Activated T-helper 2 cell treated with anti-CD3 and anti-CD28 coated beads, Interferon-gamma antibody, Interleukin-2, Interleukin-4, amounts not matched to agents 10 μg/mL and 5 μg/mL and 100 μg/mL, durations not matched to agents 14 hours and 24 hours and 36 hours (primary cell): ENCODE data around the gene RIOK3. TPM values are rescaled to one million over a fixed set of nuclear protein-coding genes. Genes with fewer than 3 reads are reported as not detected.

Experiments used
- DNase-seq: peaks from one replicate; pipeline ENCODE4 v3.0.0; 2021; ENCODE audit warnings: low spot score
- H3K27ac Mint-ChIP-seq: one replicate; pipeline ENCODE4 v1.8.0; 2021; ENCODE audit warnings: mixed read lengths
- H3K27me3 Mint-ChIP-seq: one replicate; pipeline ENCODE4 v1.8.0; 2021; ENCODE audit warnings: low read depth, mixed read lengths
- H3K36me3 Mint-ChIP-seq: one replicate; pipeline ENCODE4 v1.8.0; 2021; ENCODE audit warnings: low read depth, mixed read lengths
- H3K4me1 Mint-ChIP-seq: one replicate; pipeline ENCODE4 v1.8.0; 2021; ENCODE audit warnings: low read depth, mixed read lengths
- H3K4me3 Mint-ChIP-seq: one replicate; pipeline ENCODE4 v1.8.0; 2021; ENCODE audit warnings: low read depth, mild to moderate bottlenecking, moderate library complexity, mixed read lengths
- H3K9me3 Mint-ChIP-seq: one replicate; pipeline ENCODE4 v1.8.0; 2021; ENCODE audit warnings: mixed read lengths
- intact Hi-C: fragments of 100-400 bp; cut with micrococcal nuclease; formaldehyde crosslinking; loops from one replicate; pipeline ENCODE4 v1.15.1; 2023
- total RNA-seq: library from RNA; stranded (reverse); gene quantifications from 2 replicates; pipeline ENCODE4 v1.2.3, GENCODE V29; 2022

Gene RIOK3
- total RNA-seq, 1 donor from 2014 or later: 53.4 TPM

DNA sequence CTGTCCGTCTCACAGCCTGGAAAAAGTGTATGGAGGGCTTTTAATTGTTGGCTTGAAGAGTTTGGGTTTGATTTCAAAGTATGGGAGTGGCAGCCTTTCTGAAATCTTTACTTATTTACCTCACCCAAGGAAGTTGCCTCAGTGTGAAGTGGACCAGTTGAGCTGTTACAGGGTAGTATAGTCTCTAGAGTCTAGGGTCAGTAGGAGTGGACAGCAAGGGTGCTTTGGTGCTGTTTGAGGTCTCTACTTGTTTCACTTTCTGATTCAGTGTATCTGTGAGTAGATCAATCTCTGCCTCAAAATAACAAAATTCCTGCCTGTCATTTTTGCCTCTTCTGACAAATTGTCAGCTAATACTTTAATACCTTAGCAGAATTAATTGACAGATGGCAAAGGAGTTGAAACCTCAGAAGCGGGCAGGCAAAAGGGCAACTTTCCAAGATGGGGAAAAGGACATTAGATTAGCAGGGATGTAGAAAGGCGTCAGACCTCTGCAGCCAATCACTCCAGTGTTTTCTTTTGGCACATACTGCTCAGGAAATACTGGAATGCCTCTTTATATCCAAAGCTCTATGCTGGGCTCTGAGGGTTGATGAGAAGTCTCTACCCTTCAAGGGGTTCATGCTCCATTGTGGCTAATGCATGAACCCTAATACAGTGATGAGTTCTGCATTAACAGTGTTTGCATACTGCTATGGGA, 5.9 kb downstream of the RIOK3 start:
- intact Hi-C loops: loop anchor here (10.0 kb wide), 1 partner anchor 524 kb away; the partner anchor contains the start of gene RBBP8
- Mint-ChIP-seq H3K27me3 (no peaks in the 10 kb centered on the region), H3K9me3 (no peaks in the 10 kb centered on the region), H3K36me3 (peaks cover 57% of the 10 kb centered on the region), H3K4me1 (peaks cover 51% of the 10 kb centered on the region), H3K4me3 (no peak overlapping the region), H3K27ac (no peak overlapping the region)
- no peak for DNase-seq

DNA sequence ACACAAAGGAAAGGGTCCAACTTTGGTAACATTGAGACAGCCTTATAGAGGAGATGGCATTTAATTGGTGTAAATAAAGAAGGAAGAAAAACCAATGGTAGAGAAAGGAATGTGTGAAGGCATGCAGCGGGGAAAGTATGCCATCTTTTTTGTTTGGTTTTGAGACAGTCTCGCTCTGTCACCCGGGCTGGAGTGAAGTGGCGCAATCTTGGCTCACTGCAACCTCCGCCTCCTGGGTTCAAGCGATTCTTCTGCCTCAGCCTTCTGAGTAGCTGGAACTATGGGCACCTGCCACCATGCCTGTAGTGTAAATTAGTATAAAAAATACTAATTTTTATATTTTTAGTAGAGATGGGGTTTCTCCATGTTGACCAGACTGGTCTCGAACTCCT, 6.4 kb downstream of the RIOK3 start:
- DNase-seq: no peak
- intact Hi-C loops: loop anchor here (10.0 kb wide), 1 partner anchor 525 kb away; the partner anchor contains the start of gene RBBP8
- Mint-ChIP-seq H3K27me3 (no peaks in the 10 kb centered on the region), H3K9me3 (no peaks in the 10 kb centered on the region), H3K27ac (no peak overlapping the region), H3K4me1 (peaks cover 46% of the 10 kb centered on the region), H3K36me3 (peaks cover 57% of the 10 kb centered on the region), H3K4me3 (no peak overlapping the region)

DNA sequence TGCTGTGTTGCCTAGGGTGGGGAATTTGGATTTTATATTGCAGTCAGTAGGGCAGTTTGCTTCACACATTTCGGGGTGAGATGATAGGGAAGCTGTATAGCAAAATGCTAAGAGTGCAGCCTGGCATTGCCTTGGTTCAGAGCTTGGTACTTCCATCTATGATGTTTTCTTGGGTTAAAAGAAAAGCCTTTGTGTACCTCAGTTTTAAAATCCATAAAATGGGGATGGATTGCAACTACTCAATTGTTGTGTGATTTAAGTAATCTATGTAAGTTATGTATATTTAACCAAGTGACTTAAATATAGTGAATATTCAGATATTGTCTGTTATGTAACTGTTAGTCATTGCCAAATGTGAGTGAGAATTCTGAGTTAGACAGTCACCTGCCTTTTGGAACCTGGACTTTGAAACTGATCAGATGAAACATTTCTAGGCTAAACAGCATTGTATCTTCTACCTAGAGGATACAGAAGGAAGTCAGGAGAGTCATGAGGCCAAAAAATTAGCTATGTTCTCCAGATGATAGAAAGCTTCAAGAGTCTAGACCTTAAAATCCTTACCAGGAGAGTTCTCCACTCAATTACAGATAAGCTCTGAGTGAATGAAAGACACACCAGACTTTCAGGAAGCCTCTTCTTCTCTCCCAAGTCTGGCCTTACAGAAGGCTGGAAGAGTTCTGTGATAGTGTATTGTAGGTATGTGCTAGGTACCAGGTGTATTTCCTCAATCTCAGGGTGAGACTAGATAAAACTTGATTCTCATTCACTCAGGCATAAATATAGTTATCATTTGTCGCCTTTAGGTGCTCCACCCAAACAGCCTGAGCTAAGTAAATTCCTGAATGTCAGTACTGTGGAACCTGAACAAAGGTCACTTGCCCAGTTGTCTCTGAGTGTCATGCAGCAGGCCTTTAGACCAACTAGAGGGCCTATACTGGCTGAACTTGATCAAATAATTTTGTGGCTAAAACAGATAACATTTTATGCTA, 7.5 kb downstream of the RIOK3 start:
- Mint-ChIP-seq H3K27me3 (no peaks in the 10 kb centered on the region), H3K9me3 (no peaks in the 10 kb centered on the region), H3K4me1 (peaks cover 40% of the 10 kb centered on the region), H3K27ac (no peak overlapping the region), H3K4me3 (no peak overlapping the region), H3K36me3 (peaks cover 55% of the 10 kb centered on the region)
- intact Hi-C loops: no loop called here
- DNase-seq: no peak

DNA sequence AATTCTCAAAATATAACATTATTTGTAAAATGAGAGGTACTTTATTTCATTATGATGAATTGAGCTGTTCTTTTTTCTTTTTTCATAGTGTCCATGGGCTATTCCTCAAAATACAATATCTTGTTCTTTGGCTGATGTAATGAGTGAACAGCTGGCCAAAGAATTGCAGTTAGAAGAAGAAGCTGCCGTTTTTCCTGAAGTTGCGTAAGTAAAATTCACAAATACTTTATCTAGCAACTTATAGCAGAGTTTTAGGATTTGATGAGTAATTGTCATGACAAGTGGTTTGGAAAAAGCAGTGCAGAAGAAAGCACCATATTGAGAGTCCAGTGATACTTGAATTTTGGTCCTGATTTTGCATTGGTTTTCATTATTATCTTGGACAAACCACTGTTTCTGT, 9.8 kb downstream of the RIOK3 start:
- DNase-seq: no peak
- Mint-ChIP-seq H3K4me3 (no peak overlapping the region), H3K27ac (no peak overlapping the region), H3K36me3 (peaks cover 62% of the 10 kb centered on the region), H3K27me3 (no peaks in the 10 kb centered on the region), H3K9me3 (no peaks in the 10 kb centered on the region), H3K4me1 (peaks cover 30% of the 10 kb centered on the region)
- intact Hi-C loops: no loop called here

DNA sequence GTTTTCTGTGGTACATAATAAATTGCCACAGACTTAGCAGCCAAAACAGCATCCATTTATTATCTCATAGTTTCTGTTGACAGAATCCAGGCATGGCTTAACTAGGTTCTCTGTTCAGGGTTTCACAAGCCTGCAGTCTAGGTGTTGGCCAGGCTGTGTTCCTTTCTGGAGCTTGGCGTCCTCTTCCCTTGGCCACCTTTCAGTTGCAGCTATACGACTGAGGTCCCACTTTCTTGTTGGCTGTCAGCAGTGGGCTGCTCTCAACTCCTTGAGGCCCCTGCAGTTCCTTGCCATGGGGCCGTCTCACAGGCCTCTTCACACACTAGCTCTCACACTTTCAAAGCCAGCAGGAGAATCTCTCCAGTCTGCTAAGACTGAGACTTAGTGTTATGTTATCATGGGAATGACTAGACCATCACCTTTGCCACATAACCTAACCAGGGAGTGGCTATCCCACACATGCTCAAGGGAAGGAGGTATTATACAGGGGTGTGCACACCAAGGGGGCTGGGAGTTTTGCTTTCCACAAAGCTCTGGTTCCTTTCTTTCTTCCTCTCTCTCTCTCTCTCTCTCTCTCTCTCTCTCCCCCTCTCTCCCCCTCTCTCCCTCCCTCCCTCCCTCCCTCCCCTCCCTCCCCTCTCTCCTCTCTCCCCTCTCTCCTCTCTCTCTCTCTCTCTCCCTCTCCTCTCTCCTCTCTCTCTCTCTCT, 15.8 kb downstream of the RIOK3 start:
- intact Hi-C loops: no loop called here

DNA sequence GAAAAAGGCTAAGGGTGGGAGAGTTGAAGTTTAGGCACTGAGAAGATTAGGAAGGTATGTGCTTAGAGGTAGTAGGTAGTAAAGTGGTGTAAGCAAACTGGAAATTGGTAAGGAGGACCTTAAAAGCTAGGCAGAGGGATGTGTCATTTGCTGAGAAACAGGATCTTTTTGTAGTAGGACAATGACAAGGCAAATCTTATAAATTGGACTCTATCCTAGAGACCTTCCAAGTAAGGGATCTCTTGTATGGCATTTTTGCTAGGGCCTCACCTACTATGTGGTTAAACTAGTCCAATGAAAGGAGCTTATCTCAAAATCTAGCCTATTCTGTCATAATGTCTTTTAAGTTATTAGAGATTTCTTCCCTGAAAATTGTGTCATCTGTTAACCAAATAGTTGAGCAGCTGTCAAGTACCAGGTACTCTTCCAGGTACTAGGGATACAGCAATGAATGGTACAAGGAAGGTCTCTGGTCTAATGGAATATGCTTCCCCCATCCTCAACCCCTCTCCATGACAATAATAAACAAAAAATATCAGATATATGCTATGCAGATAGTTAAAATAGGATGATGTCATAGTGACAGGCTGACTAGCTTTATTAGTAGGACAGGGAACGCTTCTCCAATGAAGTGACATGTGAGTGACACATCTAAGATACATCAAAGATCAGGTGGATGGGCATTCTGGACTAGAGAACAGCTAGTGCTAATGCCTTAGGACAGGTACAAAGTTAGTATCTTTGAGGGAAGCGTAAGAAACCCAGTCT, 17.7 kb downstream of the RIOK3 start:
- Mint-ChIP-seq H3K27ac (no peak overlapping the region), H3K4me1 (no peaks in the 10 kb centered on the region), H3K9me3 (no peaks in the 10 kb centered on the region), H3K4me3 (no peak overlapping the region), H3K27me3 (no peaks in the 10 kb centered on the region), H3K36me3 (peaks cover 55% of the 10 kb centered on the region)
- DNase-seq: no peak
- intact Hi-C loops: no loop called here

More for the DNA sequence above, 15.8 kb downstream of the RIOK3 start:
- Mint-ChIP-seq H3K4me3 (no peak overlapping the region), H3K36me3 (peaks cover 55% of the 10 kb centered on the region), H3K9me3 (no peaks in the 10 kb centered on the region), H3K27me3 (no peaks in the 10 kb centered on the region), H3K4me1 (no peaks in the 10 kb centered on the region), H3K27ac (no peak overlapping the region)
- no peak for DNase-seq

DNA sequence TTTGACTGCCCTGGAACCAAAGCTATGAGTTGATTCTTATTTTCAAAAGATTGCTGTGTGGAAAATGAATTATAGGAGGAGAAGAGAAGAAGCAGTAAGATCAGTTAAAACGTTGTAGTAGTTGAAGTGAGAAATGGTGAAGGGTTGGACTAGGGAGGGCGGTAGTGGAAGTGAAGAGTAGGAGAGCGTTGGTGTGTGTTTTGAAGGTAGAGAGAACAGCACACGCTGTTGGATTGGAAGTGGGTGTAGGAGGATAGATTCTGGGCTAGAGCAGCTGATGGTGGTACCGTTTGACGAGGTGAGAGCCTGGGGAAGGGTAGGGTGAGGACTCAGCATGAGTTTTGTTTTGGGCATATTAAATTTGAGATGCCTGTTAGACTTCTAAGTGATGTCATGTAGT, 18.4 kb downstream of the RIOK3 start:
- H3K36me3 Mint-ChIP-seq: peaks cover 56% of the 10 kb centered on the region
- intact Hi-C loops: no loop called here

DNA sequence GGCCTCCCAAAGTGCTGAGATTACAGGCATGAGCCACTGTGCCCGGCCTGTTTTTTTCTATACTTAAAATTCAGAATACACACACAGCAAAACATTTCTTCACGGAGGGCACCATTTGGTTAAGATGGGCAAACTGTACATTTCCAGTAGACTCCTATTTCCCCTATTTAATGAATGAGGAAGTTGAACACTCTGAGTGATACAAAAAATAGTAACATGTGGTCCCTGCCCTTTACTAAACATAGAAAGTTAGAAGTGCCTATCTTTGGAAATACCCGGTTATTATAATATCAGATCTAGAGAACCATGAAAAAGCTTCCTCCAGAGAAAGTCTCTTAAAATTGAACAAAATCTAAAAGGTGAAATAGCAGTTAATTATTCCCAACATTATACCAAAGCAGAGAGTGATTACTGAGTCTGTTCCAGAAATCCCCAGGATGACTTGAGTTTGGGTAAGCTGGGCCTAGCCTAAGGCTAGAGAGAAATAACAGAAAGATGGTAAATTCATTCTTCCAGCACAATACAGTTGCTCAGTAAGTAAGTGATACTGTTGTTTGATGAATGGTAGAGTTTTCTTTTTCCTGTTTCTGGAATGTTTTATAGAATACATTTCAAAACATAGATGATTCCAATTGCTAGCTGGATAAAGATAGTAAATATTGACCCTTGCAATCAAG, 26.9 kb downstream of the RIOK3 start:
- H3K27me3 Mint-ChIP-seq: no peaks in the 10 kb centered on the region
- peaks cover 61% of the 10 kb centered on the region for H3K36me3 Mint-ChIP-seq
- no peak overlapping the region for H3K4me3 Mint-ChIP-seq
- no peak for DNase-seq
- no peak overlapping the region for H3K27ac Mint-ChIP-seq
- H3K4me1 Mint-ChIP-seq: no peaks in the 10 kb centered on the region
- intact Hi-C loops: no loop called here
- no peaks in the 10 kb centered on the region for H3K9me3 Mint-ChIP-seq

More for the DNA sequence above, 18.4 kb downstream of the RIOK3 start:
- Mint-ChIP-seq H3K27ac (no peak overlapping the region), H3K27me3 (no peaks in the 10 kb centered on the region), H3K9me3 (no peaks in the 10 kb centered on the region), H3K4me1 (no peaks in the 10 kb centered on the region), H3K4me3 (no peak overlapping the region)
- no peak for DNase-seq

DNA sequence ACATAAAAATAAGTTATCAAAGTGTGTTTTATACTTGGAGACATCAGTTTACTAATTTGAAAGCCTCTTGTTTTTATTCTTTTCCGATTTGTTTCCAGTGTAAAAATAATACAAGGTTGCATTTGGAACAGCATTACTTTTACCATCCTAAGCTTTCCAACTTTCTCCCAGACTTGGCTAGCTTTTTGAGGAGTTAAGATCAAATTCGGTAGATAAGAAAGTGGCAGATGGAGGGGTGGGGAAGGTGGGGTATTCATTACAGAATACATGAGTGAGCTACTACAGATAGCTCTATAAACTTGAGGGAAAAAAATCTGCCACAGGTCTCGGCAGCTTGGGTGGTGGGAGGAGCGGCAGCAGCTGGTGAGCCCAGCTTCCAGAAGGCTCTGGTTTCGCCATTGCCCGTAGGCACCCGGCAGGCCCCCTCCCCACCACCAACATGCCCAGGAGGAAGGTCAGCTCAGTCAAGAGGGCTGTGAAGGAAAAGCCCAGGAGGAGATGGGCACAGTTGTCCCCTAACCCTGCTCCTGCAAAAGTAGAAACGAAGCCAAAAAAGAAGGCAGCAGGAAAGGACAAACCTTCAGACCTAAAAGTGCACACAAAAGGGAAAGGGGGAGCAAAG, 31.6 kb downstream of the RIOK3 start:
- intact Hi-C loops: no loop called here
- no peak overlapping the region for H3K27ac Mint-ChIP-seq
- H3K4me3 Mint-ChIP-seq: no peak overlapping the region
- no peak for DNase-seq
- no peaks in the 10 kb centered on the region for H3K27me3 Mint-ChIP-seq
- no peaks in the 10 kb centered on the region for H3K9me3 Mint-ChIP-seq
- H3K4me1 Mint-ChIP-seq: peaks cover 12% of the 10 kb centered on the region
- H3K36me3 Mint-ChIP-seq: peaks cover 27% of the 10 kb centered on the region

DNA sequence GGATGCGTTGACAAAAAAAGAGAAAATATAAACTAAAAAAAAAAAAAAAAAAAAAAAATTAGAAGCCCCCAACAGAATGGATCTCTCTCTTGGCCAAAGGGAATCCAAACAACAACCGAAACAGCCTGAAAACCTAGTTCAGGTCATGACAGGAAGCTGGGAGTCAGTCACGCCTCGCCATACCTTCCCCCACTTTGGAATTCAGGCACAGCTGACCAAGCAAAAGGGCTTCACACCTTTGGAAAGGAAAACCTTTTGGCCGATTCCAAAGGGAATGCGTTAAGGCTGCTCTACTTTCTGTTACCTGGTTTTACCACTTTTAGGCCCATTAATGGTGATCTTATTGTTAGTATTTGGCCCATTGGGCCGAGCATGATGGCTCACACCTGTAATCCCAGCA, 32.3 kb downstream of the RIOK3 start:
- H3K9me3 Mint-ChIP-seq: no peaks in the 10 kb centered on the region
- no peaks in the 10 kb centered on the region for H3K27me3 Mint-ChIP-seq
- intact Hi-C loops: no loop called here
- no peak overlapping the region for H3K4me3 Mint-ChIP-seq
- DNase-seq: no peak
- peaks cover 12% of the 10 kb centered on the region for H3K4me1 Mint-ChIP-seq
- peaks cover 19% of the 10 kb centered on the region for H3K36me3 Mint-ChIP-seq
- no peak overlapping the region for H3K27ac Mint-ChIP-seq

DNA sequence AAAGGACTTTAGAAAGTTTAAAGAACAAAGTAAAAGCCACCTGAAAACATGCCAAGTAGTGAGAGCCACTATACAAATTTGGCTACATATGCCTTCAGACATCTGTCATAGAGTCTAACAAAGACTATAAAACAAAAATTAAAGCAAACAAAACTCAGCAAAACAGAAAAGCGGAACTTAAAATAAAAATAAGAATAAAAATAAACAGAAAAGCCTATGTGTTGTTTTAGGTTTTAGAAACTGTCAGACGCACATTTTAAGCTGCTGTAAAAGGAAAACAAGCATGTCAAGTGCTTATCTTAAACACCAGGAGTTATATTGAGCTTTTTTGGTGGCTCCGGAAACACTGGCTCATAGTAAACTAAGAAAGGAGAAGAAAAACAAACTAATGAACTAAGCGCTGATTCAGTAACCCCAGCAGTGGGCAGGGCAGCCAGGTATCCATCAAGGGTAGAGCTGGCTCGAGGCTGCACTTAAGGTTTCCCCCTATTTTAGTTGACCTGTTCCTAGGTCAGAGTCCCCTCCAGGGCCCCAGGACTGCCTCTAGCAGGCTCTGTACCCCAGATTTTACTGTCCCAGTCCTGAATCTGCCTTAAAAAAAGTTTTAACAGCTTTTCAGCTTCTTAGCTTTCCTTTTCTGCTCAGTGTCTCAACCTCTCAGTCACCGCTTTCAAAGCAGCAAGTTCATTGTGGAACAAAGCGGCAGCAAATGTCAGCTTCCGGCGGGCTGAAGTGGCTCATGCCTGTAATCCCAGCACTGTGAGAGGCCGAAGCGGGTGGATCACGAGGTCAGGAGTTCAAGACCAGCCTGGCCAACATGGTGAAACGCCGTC, 34.9 kb downstream of the RIOK3 start:
- Mint-ChIP-seq H3K36me3 (peaks cover 5% of the 10 kb centered on the region), H3K9me3 (peaks cover 3% of the 10 kb centered on the region), H3K4me3 (peak overlapping the region; percentile 65), H3K4me1 (peaks cover 12% of the 10 kb centered on the region), H3K27ac (peak overlapping the region; percentile 87), H3K27me3 (no peaks in the 10 kb centered on the region)
- DNase-seq: peak; percentile 38
- intact Hi-C loops: loop anchor here (1.0 to 2.0 kb wide), 2 partner anchors 15 to 35 kb away; partner anchors contain the start of genes RIOK3 and RMC1
